HG03097 (cell line): ENCODE data around the gene ASAP2.

ENCODE experiments used
- ATAC-seq: cut with Tn5 transposase; IDR thresholded peaks from one replicate; pipeline ENCODE4 v1.9.1; 2021; ENCODE audit not compliant: unreplicated experiment, low FRiP score

ASAP2 gene

DNA sequence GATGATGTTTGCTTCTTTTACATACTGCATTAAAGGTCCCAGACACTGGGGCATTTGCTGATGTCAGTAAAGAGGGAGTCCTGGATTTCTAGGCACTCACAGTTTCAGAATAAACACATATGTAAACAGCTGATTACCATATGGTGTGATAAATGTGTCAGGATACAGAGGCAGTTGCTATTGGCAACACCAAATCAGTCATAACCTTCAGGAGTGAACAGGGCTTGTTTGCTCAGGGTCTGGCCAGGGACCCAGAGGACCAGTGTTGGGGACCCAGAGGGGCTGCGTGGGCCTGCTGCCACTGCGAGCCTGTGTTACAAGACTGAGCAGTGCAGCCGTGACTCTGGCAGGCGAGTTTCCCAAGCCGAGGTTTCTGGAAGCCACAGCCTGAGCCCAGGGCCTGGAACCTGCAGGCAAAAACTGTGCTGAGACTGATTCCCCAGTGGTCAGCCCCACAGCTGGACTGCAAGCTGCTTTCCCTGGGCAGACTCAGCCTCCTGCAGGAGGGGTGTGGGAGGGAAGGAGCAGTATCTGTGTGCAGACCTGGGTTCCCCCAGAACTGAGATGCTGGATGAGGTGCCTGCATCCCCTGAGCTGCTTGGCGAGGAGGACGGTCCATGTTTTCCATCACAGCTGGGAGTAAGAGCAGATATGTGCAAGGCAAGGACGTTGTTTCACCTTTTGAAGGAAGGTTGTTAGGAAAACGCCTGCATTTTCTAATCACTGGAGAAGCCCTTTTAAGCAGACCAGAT is 23.6 kb downstream of the ASAP2 start:
- no peak for ATAC-seq

- ATAC-seq: no peak
These were observed 24.3 kb downstream of the ASAP2 start for GRCh38 chr2:9230881-9231280.

- no peak for ATAC-seq
These were observed 24.9 kb downstream of the ASAP2 start for GRCh38 chr2:9231291-9232165.

DNA sequence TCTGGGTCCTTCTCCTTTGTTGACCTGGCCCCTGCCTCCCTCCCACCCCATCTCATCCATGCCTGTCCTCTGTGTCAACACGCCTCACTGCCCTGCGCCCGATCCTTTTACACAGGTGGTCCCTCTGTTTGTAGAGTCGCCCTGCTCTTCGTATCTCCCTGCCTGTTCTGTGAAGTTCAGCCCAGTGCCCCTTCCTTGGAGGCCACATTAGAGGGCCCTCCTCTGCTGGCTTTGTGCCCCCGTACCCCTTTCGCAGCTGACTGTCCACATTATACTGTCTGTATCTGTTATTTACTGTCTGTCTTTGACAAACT is 25.5 kb downstream of the ASAP2 start:
- ATAC-seq: no peak

DNA sequence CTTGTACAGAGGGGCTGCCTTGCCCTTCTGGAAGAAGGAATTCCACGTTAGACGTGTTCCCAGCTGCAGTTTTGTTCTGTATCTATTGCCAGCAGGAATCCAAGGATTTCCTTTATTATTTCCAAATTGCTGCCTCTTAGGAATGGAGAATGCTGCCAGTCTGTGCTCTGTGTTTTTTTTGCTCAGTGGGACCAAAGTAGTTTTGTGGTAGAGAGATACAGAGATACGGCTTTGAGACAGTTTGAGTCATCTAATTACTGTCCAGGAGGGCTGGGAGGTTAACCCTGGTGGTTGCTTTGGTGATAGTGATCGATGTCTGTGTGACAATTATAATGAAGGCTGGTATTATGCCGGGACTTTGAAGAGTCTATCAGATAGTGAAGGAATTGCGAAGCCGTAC is 26.3 kb downstream of the ASAP2 start:
- ATAC-seq: no peak

- ATAC-seq: no peak
These were observed 28.1 kb downstream of the ASAP2 start for GRCh38 chr2:9234680-9235146.

DNA sequence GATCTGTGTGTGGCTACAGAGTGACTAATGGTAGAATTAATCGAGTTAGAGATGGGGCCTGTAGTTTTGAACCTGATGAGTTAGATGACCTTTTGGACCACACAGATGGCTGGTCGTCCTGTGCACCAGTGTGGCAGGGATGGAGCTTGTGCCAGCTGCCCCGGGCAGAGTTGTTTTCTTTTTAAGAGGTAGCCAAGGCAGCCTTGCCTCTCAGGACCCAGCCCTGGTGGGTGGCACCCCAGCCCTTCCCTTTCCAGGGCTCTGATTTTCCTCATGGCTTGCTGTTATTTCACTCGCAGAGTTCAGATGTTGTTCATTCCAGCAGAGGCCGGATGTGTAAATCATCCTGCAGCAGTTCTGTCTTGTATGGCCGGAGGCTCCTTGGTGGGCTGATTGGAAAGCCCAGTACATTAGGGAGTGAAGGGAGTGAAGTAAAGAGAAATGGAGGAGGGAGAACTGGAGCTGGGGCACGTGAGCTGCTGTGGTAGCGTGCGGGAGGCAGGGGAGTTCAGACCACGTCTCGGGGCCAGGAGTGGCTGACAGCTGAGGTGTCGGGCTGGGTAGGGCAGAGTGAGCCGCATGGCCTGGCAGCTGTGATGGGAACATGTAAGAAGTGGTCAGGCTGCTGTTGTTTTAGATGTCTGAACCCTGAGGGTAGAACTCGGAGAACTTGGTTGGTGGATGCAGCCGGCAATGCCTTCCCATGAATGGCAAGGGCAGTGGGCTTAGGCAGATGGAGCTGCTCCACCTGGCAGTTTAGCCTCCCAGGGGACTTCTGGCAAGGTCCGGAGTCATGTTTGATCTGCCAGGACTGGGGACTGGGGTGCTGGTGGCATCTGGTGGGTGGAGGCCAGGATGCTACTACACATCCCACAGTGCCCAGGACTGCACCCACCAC is 28.8 kb downstream of the ASAP2 start:
- no peak for ATAC-seq

DNA sequence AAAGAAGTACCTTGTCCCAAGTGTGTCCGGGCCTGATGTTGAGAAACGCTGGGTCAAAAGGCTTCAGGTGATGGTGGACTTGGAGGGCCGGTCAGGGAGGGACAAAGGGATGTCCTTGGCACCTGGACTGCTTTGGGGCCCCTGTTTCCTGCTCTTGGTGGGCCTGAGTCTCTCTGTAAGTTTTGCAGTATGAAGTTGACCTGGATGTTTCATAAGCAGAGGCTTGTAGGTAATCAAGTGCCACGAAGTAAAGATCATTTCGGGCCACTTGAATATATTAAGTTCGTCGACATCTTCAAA is 29.4 kb downstream of the ASAP2 start:
- ATAC-seq: no peak

DNA sequence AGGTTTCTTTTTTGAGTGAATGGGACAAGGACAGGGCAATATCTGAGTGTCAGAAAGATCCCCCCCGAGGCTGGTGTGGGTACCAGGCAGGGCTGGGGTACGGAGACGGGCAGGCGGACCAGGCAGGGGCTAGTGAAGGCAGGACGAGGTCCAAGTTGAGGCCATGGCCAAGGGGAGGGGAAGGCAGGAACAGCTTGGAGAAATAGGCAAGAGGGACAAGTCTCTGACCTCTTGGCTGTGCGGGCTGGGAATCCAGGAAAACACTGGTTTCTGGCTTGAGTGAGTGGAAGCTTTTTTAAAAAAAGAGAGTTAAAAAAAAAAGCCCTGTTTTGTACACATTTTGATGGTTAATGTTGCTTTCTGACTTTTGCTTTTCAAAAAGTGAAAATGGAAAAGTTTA is 30.3 kb downstream of the ASAP2 start:
- no peak for ATAC-seq

DNA sequence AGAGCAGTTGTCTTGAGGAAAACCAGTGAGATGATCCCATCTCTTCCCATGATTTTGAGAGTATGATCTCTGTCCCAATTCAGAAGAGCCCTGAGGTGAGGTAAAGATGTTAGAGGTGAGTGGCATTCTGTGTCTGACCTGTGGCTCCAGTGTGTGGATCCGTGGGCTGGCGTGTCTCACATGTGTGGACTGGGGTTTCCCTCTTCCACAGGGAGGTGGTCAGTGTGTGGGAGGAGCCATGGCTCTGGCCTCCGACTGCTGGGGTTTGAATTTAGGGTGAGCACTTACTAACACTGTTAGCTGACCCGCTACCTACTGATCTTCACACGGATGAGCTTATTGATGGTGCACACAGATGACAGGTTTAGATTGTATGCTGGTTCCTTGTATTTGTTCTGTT is 31.2 kb downstream of the ASAP2 start:
- no peak for ATAC-seq

- no peak for ATAC-seq
These were observed 32.1 kb downstream of the ASAP2 start for GRCh38 chr2:9238591-9239326.

DNA sequence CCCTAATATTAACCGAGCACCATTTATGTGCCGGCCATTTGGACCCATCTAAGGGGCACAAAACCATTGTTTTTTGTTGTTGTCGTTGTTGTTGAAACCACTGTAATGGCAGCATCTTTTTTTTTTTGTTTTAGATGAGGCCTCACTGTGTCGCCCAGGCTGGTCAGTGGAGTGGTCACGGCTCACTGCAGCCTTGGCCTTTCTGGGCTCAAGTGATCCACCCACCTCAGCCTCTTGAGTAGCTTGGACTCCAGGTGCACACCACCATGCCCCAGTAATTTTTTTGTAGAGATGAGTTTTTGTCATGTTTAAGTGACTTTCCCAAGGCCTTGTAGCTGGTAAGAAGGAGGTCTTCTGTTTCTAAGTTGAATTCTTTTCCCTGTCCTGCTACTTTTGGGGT is 33.0 kb downstream of the ASAP2 start:
- ATAC-seq: no peak

DNA sequence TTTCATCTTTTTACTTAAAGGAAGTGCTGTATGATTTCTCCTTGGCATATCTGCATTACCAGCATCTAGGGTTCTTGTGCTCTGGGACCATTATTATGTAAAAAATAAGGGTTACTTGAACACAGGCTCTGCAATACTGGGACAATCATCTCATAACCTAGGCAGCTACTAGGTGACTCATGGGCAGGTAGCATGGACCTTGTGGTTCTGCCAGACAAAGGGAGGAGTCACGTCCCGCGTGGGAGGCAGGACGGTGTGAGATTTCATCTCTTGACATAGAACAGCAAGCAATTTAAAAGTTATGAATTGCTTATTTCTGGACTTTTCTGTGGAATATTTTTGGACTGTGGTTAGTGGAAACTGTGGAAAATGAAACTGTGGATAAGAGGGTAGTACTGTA is 34.1 kb downstream of the ASAP2 start:
- no peak for ATAC-seq

GRCh38 chr2:9241233-9241632 is 34.6 kb downstream of the ASAP2 start:
- no peak for ATAC-seq

- no peak for ATAC-seq
These were observed 36.7 kb downstream of the ASAP2 start for GRCh38 chr2:9243357-9243756.

DNA sequence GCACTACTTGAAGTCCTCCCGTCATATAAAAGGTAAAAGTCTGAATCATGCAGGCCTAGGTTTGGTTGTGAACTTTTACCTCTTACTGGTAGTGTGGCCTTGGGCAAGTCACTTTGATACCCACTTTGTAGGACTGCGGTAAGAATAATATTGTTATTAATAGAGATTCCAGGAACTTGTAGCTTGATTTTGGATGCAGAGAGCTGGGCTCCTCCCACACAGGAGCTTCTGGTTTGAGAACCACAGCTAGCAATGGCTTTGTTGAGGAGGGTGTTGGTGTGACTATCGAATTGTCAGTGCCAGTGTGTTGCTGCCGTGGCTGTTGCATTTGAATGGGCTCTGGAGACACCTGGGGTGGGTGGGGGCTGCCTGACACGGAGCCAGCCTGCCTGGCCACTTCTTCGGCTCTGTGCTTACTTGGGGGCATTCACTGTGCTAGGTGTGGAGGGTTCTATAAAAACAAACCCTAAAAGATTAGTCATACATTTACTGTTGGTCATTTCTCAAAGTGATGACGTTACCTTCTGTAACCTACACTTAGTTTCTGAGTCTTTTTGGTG is 38.5 kb downstream of the ASAP2 start:
- ATAC-seq: no peak

DNA sequence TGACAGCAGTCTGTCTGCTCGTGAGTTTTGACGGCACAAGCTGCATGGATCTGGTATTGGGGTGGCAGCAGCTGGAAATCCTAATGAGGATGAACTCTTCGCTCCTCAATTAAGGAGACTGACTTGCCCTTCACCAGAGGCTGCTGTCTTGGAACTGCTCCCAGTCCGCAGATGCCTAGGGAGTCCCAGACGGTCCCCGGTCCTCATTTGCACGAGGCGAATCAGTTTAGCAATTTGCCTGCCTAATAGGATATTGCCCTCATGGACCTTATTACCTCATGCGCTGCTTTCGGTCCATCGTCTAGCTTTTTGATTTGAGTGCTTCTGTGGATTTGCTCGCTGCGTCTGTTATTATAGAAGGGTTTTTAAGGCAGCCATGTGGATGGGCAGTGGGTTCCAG is 40.6 kb downstream of the ASAP2 start:
- ATAC-seq: no peak

- ATAC-seq: no peak
These were observed 41.2 kb downstream of the ASAP2 start for GRCh38 chr2:9247786-9248185.

DNA sequence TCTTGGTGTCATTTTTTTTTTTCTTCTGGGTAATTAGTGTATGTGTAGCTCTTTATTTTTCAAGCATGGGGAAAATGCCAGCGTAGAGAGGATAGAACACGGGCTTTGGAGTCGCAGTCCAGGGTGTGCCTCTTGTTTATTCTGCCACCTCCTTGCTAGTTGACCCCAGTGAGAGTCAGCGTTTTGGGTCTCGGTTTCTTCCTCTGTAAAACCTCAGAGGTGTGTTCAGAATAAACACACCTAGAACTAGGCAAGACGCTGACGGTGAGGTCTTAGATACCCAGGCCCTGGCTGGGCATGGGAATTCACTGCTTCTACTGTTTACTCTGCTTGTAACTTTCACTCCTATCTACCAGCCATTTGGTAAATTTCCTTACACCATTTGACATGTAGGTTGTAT is 41.8 kb downstream of the ASAP2 start:
- ATAC-seq: no peak
